ENCODE data around the gene TEPSIN. TPM values are rescaled to one million over a fixed set of nuclear protein-coding genes. Genes with fewer than 3 reads are reported as not detected.

TEPSIN gene
- total and polyA plus RNA-seq, 2 donors (not counting 3 experiments of a cell fraction or from before 2014, with no cell fraction given) = 41.6 to 45.3 TPM

- Histone ChIP-seq H3K4me2 (ENCODE audit: insufficient read depth, low read length) (no peak overlapping the region), H3K9me3 (replicated peaks; ENCODE audit: control insufficient read depth, insufficient read depth, low read length) (no peaks in the 10 kb centered on the region), H3K79me2 (ENCODE audit: control insufficient read depth, insufficient read depth, low read length) (no peaks in the 10 kb centered on the region), H3K27ac (ENCODE audit: insufficient read depth, low read depth, low read length) (no peak overlapping the region), H4K20me1 (replicated peaks; ENCODE audit: control insufficient read depth, extremely low read depth, insufficient read depth, low read length) (no peaks in the 10 kb centered on the region), H3K27me3 (ENCODE audit: control insufficient read depth in 2 of 2, insufficient read depth in 2 of 2, low read length in 2 of 2) (no peaks in the 10 kb centered on the region), H3K9ac (replicated peaks; ENCODE audit: extremely low read depth, insufficient read depth, low read length) (no peak overlapping the region), H3K36me3 (ENCODE audit: control insufficient read depth in 2 of 2, extremely low read depth in 1 of 2, insufficient read depth in 2 of 2, low read length in 2 of 2) (peaks cover 0 to 3% of the 10 kb centered on the region in 2 experiments), H3K4me3 (replicated peaks in 1 of 3; ENCODE audit: insufficient read depth in 1 of 3, low read depth in 1 of 3, low read length in 3 of 3) (no peak overlapping the region), H3K4me1 (ENCODE audit: control insufficient read depth, extremely low read depth, insufficient read depth, low read length) (no peaks in the 10 kb centered on the region), H3K9me1 (replicated peaks; ENCODE audit: control insufficient read depth, extremely low read depth, insufficient read depth, low read length) (no peaks in the 10 kb centered on the region), H2AFZ (ENCODE audit: low read depth, low read length) (no peak overlapping the region)
- FAIRE-seq (no peak), DNase-seq (ENCODE audit: low read depth, low spot score) (no peak)
- dilution Hi-C loops (cut with MboI; ENCODE audit: extremely low pct_ligation_motif_present, low sequenced_read_pairs) = no loop called here
- intact Hi-C loops (cut with micrococcal nuclease) = no loop called here
- POLR2A ChIA-PET = no interaction called here
- BruUV-seq (replicated peaks) = no TSS peak
- TF ChIP-seq GATA2 (IDR thresholded peaks at IDR 0.05; ENCODE audit: insufficient read depth, insufficient read length, low read depth, low read length) = no peak
- no peak for TF ChIP-seq FOS (IDR thresholded peaks at IDR 0.05; ENCODE audit: borderline replicate concordance, insufficient read depth, low read length)
- no peak for TF ChIP-seq JUN (IDR thresholded peaks at IDR 0.05; ENCODE audit: borderline replicate concordance, insufficient read depth, insufficient read length, low read depth)
- TF ChIP-seq POLR2AphosphoS5 (IDR thresholded peaks at IDR 0.05; ENCODE audit: insufficient read depth, low read depth, low read length) = no peak
- no peak for TF ChIP-seq EZH2 (IDR thresholded peaks at IDR 0.05; ENCODE audit: borderline replicate concordance, low read depth, low read length, severe bottlenecking)
- no peak for TF ChIP-seq CTCF (IDR thresholded peaks at IDR 0.05; ENCODE audit: extremely low read depth in 1 of 2, insufficient read depth in 1 of 2, low read depth in 1 of 2, low read length in 2 of 2)
- no peak for TF ChIP-seq MYC (IDR thresholded peaks at IDR 0.05; ENCODE audit: low read depth, low read length)
- TF ChIP-seq POLR2A (IDR thresholded peaks at IDR 0.05; ENCODE audit: low read depth, low read length) = no peak
- no peak for TF ChIP-seq MAX (IDR thresholded peaks at IDR 0.05; ENCODE audit: insufficient read depth, insufficient read length)
- CTCF ChIA-PET = interaction anchor here (1.5 to 4.4 kb wide), 4 partner anchors 9 to 64 kb away, joined by 3 to 91 read pairs (median 5); no protein-coding TSS in a partner anchor
Measured at GRCh38 chr17:81199482-81199830, 39.4 kb downstream of the TEPSIN start.

Data from endothelial cell of umbilical vein (primary cell).